ENCODE data around the gene NDUFS6. TPM values are rescaled to one million over a fixed set of nuclear protein-coding genes. Genes with fewer than 3 reads are reported as not detected.
"Not testable (repeated sequence)": the region's sequence is repeated elsewhere in the genome, so short reads cannot be mapped to it uniquely, and the experiment has no call there.

Gene NDUFS6
- total RNA-seq, 1 donor from 2014 or later = 128 TPM

GRCh38 chr5:1838013-1838412 is 36.8 kb downstream of the NDUFS6 start:
- intact Hi-C loops (cut with micrococcal nuclease) = no loop called here
- DNase-seq = no peak
- ATAC-seq = no peak

- no peak for ATAC-seq
- DNase-seq = peak; percentile 21
These were observed 38.9 kb downstream of the NDUFS6 start for GRCh38 chr5:1840071-1840547.

DNA sequence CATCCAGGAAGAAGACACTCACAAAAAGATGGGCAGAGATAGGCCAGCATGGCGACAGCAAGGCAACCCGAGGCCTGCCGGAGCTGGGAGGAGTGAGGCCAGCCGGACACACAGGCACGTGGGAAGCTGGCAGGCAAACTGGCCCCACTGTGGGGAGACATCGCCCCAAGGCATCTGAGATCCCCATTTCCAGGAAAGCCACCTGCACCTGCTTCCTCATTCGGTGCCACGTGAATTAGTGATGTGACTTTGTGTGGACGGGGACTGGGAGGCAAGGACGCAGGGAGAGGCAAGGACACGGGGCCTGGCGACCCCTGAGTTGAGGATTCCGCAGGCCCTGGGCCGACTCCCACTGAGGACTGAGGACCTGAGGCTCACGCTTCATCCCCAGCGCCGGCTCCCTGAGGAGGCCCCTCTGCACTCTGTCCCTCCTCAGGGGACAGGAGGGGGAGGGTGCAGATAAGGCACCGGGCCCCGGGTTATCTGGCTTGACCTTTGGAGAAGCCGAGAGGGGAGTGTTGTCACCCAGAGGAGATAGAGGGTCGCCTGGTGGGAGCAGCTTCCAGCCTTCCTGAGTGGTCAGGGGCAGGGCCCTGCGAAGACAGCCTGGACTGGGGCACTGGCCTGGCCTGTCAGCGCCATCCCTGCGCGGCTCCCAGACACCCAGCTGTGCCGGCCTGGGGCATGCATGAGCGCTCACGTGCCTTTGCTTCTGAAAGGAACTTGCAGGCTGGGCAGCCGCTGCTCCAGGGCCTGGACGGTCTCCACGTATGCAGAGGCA is 39.7 kb downstream of the NDUFS6 start:
- DNase-seq (peak; percentile 84), ATAC-seq (peak; percentile 90)
- intact Hi-C loops (cut with micrococcal nuclease) = no loop called here

More at GRCh38 chr5:1840071-1840547, 38.9 kb downstream of the NDUFS6 start:
- intact Hi-C loops (cut with micrococcal nuclease) = no loop called here

DNA sequence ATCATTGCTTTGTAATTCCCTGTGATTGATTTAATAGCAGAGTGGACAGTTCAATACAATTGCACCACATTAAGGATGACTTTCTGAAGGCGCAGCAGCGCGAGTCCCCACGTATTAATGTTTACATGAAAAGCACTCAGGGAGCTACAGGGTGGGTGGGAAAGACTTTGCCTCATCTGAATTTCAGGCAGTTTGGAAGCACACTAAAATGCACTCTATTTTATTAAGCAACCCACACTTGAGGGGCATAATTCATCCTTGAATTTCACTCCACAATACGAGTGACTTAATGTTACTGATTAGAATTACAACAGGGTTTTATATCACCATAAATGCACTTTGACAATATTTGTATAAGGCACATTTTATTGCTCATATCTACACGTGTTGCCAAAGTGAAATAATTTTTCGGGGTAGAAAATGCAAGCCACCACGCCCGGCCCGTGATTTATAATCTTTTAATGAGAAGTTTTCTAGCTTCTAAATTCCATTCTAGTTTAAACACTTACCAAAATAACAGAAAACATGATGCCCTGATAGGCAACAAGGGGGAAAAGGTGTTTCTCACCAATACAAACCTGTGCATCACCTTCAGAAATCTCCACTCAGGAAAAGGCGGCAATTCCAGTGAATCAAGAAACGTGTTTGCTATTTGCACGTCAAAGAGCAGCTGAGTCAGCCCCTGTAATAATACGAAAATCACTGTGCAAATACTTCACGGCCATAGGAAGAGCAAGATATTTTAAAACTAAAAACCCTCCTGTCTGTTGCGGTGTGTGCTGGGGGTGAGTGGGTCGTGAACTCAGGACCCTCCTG is 41.0 kb downstream of the NDUFS6 start:
- ATAC-seq (no peak), DNase-seq (no peak)
- intact Hi-C loops (cut with micrococcal nuclease) = no loop called here

GRCh38 chr5:1843761-1844160 is 42.6 kb downstream of the NDUFS6 start:
- peak; percentile 3 for DNase-seq
- intact Hi-C loops (cut with micrococcal nuclease); ATAC-seq: not testable (repeated sequence)

DNA sequence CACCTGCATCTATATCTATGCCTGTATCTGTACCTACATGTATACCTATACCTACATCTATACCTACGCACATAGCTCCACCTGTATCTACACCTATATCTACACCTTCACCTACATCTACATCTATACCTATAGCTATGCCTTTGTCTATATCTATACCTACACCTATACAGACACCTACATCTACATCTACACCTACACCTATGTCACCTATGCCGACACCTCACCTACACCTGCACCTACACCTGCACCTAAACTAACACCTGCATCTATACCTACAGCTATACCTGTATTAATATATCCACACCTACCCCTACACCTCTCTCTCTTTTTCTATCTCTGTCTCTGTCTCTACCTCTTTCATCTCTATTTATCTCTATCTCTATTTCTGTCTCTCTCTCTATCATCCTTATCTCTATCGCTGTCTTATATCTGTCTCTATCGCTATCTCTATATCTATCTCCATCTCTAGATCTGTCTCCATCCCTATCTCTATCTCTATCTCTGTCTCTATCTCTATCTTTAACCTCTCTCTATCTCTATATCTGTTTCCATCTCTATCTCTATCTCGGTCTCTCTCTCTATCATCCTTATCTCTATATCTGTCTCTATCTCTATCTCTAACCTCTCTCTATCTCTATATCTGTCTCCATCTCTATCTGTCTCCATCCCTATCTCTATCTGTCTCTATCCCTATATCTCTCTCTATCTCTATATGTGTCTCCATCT is 43.7 kb downstream of the NDUFS6 start:
- no peak for DNase-seq
- no peak for ATAC-seq
- intact Hi-C loops (cut with micrococcal nuclease) = no loop called here

GRCh38 chr5:1845696-1846095 is 44.5 kb downstream of the NDUFS6 start:
- intact Hi-C loops (cut with micrococcal nuclease) = no loop called here
- ATAC-seq (no peak), DNase-seq (no peak)

- intact Hi-C loops (cut with micrococcal nuclease) = no loop called here
- DNase-seq = peak; percentile 12
- no peak for ATAC-seq
These were observed 45.4 kb downstream of the NDUFS6 start for GRCh38 chr5:1846583-1846982.

DNA sequence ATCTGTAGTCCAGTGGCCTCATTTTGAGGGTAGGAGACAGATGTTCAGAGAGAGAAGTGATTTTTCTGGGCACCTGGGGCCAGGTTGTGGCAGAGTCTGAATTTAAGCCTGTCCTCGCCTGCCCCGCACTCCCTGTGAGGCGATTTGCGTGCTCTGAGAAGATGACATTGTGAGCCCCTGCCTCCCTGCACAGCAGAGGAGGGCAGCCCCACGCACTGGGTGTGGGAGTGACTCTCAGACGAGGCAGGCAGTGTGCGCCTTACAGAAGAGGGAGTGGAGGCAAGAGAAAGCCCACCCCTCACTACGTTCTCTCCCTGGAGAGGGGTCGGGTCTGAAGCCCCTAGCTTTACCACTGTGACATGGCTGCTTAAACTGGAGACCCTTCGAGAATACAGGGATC is 45.8 kb downstream of the NDUFS6 start:
- ATAC-seq = no peak

DNA sequence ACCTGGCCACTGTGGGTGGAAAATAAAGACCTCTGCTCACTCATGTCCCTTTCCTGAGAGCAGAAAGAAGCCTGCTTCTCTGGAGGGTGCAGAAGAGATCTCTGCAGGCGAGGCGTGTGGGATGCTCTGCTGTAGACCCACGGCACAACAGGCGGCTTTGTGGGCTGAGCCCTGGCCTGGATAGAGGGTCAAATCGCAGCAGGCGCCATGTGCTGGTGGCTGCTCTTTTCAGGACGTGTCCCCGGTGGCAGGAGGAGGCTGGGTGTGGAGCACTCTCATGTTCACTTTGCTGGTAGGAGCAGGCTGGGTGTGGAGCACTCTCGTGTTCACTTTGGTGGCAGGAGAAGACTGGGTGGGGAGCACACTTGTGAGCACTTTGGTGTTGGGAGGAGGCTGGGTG is 46.4 kb downstream of the NDUFS6 start:
- ATAC-seq (no peak), DNase-seq (no peak)
- intact Hi-C loops (cut with micrococcal nuclease) = no loop called here

More for the DNA sequence above, 45.8 kb downstream of the NDUFS6 start:
- peak; percentile 15 for DNase-seq
- intact Hi-C loops (cut with micrococcal nuclease) = no loop called here

GRCh38 chr5:1850324-1851154 is 49.3 kb downstream of the NDUFS6 start:
- ATAC-seq (no peak), DNase-seq (no peak)
- intact Hi-C loops (cut with micrococcal nuclease) = no loop called here

DNA sequence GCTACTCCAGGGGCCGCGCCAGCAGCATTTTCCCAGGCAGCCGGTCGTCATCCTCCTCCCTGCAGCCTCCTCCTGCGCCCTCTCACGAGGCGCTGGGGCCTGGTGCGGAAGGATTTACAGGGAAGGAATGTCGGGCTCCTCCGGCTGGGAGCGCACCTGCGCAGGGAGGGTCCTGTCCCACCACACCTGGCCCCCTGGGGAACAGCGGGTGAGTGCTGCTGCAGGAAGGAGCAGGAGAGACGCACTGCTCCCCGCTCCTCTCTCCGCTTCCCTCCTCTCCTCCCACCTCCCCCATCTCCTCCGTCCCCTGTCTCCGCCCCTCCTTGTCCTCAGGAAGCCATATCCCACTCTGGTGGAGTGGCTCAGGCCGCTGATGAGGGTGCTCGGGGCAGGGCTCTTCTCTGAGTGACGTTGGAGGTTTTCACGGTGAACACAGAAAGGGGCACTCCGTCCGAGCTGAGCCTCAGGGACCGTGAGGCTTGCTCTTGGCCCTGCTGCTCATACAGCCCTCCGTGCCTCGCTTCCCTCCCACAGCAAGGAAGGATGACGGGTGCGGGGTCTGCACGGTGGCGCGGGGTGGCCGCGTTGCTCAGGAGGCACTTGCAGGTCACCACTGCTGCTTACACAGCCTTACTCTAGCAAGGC is 50.2 kb downstream of the NDUFS6 start:
- ATAC-seq (no peak), DNase-seq (no peak)
- intact Hi-C loops (cut with micrococcal nuclease) = no loop called here

- no peak for DNase-seq
- intact Hi-C loops (cut with micrococcal nuclease) = no loop called here
- ATAC-seq = peak; percentile 69
These were observed 51.2 kb downstream of the NDUFS6 start for GRCh38 chr5:1852324-1852947.

DNA sequence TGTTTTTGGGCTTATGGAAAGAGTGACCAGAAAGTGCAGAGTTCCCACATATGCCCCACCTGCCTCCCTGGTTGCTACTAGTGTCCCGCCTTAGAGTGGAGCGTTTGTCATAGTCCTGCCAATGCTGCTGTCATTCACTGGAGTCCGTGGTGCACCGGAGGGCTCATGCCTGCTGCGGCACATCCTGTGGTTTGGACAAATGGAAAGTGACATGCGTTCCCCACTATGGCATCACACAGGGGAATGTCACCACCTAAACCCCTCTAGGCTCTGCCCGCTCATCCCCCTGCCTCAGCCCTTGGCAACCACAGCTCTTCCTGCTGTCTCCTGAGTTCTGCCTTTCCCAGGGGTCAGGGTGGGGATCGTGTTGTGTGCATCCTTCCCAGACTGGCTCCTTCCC is 52.3 kb downstream of the NDUFS6 start:
- DNase-seq (no peak), ATAC-seq (no peak)
- intact Hi-C loops (cut with micrococcal nuclease) = no loop called here

DNA sequence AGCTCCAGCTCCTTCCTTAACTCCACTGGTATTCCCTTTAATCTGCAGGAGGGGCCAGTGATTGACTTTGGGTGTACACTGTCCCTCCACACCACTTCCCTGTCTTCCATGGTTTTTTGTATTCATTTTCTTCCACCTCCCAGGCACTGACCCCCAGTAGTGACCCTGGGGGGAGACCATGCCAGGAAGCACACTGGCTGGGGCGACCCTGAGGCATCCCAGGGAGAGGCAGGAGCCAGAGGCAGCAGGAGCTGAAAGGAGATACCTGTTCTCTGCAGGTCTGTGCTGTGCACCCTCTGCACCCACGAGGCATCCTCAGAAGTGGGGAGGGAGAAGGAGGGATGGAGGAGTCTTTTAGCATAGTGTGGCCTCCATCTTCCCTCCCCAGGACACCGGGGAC is 53.9 kb downstream of the NDUFS6 start:
- DNase-seq (no peak), ATAC-seq (no peak)
- intact Hi-C loops (cut with micrococcal nuclease) = no loop called here

DNA sequence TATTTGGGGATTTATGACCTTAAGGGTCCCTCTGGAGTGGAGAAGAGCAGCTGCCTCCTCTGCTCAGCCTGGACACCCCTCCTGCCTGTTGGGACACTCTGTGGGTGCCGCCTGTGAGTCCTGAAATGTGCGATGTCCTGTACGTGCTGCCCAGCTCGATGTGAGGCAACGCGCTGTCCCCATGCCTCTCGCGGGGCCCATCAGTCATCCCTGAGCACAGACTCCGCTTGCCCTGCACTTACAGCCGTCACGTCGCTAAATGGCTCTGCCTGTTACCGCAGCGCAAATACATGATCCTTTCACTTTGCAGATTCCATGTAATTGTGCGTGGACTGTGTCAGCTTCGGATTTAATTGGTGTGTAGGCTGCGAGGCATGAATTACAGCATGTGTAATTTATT is 54.4 kb downstream of the NDUFS6 start:
- DNase-seq = no peak
- ATAC-seq = no peak
- intact Hi-C loops (cut with micrococcal nuclease) = no loop called here

- DNase-seq (no peak), ATAC-seq (no peak)
- intact Hi-C loops (cut with micrococcal nuclease) = no loop called here
These were observed 55.5 kb downstream of the NDUFS6 start for GRCh38 chr5:1856596-1857255.

GRCh38 chr5:1857256-1857600 is 56.0 kb downstream of the NDUFS6 start:
- ATAC-seq = no peak
- intact Hi-C loops (cut with micrococcal nuclease) = no loop called here
- no peak for DNase-seq
